HG03159 (cell line): ENCODE results near the gene MYO7A.
"Not testable (repeated sequence)": the region's sequence is repeated elsewhere in the genome, so short reads cannot be mapped to it uniquely, and the experiment has no call there.

Source experiments
- ATAC-seq: cut with Tn5 transposase; IDR thresholded peaks from one replicate; pipeline ENCODE4 v1.9.1; 2021; ENCODE audit warnings: mild to moderate bottlenecking, moderate library complexity; ENCODE audit not compliant: unreplicated experiment

Gene MYO7A

DNA sequence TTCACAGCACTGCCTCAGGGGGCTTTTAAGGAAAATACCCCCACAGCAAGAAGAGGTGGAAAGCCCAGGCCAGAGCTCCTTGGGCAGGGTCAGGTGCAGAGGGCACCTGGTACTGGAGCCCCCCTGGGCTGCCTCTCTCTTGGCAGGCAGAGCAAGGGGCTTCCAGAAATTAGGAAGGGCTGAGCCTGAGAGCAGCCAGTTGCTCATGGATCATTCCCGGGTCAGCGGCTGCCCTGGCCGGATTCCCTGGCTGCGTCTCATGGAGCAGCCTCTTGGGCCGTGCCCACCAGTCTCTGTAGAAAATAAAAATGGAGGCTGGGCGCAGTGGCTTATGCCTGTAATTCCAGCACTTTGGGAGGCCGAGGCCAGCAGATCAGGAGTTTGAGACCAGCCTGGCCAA is 35.7 kb upstream of the MYO7A start:
- no peak for ATAC-seq

DNA sequence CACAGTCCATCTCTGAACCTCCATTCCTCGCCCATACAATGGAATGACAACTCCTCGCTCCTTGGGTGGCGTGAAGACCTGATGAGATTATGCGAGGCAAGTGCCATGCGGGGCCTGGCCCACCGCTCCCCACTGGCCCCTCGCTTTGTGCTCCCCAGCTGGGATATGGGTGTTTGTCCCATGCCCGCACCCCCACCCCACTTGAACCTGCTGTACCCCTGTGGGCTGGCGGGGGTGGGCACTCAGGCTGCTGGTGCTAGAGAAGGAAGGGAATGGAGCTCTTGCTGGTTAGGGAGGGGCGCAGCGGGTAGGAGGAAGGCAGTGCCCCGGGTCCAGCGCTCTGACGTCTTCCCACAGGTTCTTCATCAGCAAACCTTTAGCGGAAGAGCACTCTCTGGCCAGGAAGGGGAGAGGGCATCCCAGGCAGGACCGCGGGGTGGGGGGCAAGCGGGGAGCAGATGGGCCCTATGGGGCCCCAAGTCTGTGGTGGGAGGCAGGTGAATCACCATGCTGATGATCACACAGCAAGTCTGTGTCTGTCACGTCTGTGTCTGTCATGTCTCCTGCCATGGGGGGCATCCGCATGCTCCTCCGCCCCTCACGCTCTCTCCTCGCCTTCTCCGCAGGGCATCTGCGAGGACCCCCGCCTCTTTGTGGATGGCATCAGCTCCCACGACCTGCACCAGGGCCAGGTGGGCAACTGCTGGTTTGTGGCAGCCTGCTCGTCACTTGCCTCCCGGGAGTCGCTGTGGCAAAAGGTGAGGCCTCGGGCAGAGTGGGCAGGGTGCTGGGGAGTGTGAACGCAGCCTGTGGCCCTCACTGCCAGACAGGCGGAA is 34.8 kb upstream of the MYO7A start:
- ATAC-seq = no peak

DNA sequence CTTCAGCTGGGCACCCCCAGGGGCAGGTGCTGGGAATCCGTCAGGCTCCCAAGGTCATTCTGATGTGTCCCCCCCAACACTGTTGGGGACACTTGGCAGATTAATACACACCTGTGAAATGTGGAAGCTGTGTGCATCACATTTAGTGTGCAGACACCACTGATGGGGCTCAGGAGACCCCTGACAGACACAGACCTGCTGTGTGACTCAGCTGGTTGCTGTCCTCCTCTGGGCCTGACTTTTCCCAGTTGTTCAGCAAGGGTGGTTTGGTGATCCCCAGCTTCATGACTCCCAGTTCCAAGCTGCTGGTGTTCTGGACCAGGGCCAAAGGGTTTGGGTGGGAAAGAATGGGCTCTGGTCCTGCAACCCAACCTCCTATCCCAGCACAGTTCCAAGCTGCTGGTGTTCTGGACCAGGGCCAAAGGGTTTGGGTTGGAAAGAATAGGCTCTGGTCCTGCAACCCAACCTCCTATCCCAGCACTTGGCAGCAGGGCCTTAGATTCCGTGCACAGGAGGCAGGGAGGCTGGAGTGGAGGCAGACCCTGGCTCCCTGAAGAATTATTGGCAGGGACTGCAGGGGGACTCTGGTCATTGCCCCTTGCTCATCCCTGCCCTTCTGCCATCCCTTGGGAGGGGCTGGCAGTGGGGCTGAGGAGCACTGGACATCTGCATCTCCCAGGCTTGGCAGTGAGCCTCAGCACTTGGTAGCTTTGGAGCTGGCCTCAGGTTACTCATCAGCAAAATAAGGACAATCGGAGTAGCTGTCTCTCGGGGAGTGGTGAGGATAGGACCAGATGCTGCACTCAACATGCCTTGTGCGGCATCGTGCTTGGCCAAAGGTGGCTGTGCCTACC is 33.8 kb upstream of the MYO7A start:
- no peak for ATAC-seq

DNA sequence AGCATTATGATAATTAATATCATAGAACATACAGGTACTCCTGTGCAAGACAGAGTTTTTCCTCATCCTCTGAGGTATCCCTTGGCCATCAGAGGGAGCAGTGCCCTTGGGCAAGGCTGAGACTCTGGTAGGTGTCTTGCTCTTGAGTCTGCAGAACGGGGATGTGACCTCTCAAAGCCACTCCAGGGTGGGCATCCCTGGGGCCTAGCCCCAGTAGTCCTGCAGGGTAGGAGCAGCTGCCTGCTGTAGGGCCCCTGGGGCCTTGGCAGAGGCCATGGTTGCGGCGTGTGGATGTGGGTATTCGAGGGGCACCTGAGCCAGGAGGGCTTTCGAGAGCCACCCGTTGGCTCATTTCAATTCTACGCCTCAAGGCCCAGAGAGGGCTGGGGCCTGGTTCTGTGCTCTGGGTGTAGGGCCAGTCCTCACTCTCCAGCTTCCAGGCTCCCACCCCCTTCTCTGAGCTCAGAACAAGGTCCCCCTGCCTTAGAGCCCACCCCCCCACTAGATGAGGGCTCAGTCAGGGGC is 33.1 kb upstream of the MYO7A start:
- no peak for ATAC-seq

DNA sequence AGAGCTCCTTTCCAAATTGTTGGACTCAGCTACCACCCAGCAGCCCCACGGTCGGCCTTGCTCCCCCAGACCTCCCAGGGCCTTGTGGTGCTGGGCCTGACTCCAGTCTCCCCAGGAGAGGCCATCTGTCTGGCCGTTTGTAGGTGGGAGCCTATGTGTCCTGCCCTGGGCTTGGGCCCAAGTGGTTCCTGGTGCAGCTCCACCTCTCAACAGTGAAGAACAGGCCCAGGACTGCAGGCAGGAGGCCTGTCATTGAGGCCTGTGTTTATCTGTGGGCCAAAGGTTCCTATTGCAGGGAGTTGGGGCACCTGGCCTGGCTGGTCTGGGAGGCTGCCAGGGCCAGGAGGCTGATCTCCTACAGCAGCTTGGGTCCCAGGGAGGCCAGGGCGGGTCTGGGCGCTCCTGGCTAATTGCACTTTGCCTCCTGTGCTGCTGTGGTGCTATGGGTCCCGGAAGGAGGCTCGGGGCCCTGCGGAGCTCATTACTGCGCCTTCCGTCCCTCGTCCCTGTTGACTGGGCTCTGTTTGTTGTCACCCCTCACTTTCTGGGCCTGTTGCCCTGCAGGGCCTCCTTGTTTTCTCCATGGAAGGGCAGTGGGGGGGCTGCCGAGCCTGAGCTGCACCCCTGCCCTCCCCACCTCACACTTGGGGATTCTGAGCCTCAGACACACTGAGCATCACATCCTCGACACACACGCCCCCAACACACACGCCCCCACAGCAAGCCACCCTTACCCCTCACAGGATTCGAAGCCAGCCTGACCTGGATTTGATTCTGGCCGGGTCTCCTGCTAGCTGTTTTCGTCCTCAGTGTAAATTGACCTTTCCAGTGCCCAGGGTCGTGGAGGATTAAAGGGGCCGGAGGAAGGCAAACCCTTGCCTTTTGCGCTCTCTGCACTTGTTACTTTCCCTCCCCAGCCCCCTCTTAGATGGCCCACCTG is 32.2 kb upstream of the MYO7A start:
- no peak for ATAC-seq

DNA sequence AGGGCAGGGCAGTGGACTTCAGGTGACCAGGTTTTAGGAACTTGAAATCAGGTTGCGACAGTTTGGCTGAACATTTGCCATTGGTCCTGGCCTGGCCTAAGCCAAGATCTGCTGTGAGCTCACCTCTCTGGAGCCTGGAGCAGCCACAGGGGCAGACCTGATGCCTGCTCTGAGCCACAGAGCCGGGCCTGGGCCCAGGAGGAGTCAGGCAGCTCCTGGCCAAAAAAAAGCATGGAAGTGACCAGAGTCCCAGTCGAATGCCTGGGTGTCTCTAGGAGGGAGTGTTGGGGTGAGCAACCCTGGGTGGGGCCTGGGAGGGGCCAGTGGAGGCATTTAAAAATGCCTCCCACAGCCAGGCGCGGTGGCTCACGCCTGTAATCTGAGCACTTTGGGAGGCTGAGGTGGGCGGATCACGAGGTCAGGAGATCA is 31.4 kb upstream of the MYO7A start:
- no peak for ATAC-seq

DNA sequence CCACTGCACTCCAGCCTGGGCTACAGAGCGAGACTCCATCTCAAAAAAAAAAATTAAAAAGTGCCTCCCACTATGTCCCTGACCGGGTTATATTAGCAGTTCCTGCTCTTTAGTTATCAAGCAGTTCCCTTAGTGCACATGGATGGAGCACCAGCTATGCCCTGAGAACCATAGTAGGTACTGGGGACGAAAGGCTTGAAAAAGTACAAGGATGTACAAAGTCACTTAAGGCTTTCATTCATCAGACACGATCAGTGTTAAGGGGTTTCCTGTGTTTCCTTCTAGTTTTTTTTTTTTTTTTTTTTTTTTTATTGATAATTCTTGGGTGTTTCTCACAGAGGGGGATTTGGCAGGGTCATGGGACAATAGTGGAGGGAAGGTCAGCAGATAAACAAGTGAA is 30.9 kb upstream of the MYO7A start:
- not testable (repeated sequence) for ATAC-seq

DNA sequence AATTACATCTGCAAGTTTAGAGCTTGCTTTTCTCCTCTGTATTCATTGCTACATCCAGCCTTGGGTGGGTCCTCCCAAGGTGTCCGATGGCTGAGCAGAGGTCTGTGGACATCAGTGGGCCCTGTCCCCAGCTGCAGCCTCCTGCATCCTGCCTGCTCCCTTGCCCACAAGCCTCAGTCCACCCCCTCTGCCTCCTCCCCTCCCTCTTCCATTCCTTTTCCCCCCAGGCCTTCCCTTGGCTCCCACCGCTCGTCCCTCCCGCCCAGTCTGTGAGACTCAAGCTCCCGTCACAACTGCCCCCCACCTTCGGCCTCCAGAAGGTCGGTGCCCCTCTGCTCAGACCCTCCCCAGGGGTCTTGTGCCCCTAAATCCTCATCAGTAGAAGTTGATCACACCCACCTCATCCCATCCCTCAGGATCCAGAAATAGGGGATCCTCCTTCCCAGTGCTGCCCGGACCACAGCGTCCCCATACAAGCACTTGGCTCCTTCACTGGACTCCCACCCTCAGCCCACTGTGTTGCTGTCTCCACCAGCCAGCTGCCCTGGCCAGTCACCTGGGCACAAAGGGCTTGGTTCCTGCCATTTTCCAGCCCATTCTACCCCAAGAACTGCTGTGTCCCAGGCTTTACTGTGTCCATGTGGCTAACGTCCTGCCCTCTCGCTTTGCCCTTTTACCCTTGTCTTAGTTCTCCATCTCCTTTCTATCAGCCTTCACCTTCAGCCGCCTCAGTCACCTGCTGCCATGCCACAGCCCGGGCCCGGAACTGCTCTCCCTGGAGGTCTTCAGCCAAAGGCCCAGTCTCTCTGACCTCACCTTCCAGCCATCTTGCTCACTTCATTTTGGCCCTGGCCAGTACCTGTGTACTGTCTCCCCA is 27.6 kb upstream of the MYO7A start:
- ATAC-seq = no peak

DNA sequence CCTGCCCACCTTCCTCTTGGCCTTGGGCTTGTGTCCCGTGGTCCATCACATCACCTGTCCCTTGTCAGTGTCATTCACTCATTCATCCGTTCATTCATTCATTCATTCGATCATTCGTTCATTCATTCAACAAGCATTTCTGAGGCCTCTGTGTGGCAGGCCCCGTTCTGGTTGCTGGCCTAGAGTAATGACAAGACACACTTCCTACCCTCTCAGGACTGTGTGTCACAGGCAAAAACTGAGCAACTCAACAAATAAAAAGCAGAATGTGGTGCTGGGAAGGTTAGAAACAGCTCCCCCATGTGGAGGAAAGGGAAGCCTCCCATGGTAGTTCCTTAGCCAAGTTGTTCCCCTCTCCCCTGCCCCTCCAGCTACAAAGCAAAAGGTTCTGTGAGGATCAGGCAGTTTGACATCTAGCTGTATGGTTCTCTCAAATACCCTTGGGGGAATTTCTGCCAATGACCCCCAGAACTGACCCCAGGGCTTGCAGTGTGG is 27.0 kb upstream of the MYO7A start:
- ATAC-seq = no peak

DNA sequence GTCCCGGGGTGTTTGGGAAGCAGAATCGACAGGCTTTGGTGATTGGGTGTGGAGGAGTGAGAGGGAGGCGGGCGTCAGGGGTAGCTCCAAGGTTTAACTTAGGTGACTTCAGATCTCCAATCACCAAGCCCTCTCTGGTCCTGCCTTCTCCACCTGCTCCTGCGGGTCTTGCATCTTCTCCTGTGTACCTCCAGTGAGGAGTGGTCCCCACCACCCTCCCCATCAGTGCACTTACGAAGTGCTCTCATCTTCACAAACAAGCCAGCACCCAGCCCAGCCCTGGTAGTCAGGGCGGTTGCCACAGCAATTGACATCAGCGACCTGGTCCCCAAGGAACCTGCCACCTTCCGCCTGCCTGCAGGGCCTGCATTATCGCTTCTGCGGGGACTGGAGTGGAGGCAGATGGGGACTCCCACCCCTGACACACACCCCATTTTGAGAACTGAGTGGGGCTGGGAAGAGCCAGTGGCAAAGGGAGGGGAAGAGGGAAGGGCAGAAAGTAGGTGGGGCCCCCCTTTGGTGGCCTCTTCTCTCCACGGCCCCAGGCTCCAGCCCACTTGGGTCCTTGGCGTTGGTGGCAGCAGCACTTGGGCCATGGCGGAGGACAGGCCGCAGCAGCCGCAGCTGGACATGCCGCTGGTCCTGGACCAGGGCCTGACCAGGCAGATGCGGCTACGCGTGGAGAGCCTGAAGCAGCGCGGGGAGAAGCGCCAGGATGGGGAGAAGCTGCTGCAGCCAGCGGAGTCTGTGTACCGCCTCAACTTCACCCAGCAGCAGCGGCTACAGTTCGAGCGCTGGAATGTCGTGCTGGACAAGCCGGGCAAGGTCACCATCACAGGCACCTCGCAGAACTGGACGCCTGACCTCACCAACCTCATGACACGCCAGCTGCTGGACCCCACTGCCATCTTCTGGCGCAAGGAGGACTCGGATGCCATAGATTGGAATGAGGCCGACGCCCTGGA is 25.5 kb upstream of the MYO7A start, which contains the start of gene OMP:
TSS of gene OMP (plus strand) at position 595 of the 965 bp plus-strand sequence. CDS start at position 595, 0 bp downstream.
- ATAC-seq = no peak

DNA sequence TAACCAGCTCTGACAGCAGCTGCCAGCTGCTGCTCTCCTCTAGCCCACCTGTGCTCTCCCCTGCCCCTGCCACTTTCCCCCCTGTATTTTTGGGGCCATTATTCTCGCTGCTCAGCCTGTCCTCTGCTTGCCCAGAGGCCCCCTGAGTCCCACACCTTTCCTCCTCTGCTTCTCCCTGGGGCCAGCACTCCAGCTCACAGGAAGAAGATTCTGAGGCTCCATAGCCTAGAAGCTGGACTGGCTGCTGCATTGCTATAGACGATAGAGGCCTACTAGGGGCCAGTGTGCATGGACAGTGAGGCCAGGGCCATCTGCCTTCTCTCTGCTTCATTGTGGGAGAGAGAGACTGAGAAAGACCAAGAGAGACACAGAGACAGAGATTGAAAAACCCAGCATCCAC is 24.7 kb upstream of the MYO7A start:
- ATAC-seq = no peak

DNA sequence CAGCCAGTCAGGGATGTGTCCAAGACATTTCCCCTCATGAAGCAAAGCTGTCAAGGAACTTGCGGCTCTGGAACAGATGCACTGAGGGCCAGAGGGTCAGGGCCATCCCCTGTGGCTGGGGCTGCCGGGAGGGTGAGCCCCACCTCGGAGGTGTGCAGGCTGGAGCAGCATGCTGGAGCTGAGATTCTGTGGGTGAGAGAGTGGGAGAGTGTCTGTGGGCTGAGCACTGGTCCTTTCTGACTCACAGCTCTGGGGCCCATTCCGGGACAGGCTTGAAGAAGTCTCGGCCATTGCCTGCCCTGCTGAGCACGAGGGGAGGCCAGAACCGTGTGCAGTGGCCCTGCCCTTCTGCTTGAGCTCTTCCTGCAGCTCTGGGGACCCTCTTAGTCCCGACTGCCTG is 23.3 kb upstream of the MYO7A start:
- ATAC-seq = no peak

DNA sequence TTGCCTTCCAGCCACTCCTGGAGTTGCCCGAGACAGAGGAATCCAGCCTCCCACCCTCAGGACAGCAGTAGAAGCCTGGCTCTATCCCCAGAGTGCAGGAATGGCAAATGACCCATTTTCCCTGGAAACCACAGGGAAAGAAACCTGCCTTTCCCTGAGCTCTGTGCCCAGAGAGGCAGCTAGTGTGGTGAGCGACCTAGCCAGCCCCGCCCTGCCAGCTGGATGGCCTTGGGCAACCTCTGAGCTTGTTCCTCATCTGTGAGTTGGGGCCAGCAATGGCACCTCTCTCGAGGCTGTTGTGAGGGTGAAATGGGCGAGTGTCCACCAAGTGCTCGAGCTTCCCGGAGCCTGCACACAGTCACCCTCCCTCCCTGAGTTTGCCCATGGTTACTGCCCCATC is 21.7 kb upstream of the MYO7A start:
- no peak for ATAC-seq

DNA sequence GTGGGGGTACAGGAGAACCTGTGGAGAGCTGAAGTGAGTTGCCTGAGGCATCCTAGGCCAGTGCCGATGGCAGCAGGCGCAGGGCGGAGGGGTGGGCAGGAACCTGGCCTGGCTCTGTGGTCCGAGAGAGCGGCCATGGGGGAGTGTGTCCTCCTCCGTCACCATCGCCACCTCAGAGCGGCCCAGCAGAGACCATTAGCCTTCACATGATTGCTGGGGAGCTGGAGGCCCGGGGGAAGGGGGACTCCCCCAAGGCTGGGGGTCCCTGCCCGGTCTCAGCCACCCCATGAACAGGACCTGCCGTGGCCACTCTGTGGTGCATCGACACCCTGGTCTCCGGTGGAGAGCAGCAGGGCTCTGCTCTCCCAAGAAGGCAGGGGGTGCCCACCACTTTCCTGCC is 21.3 kb upstream of the MYO7A start:
- no peak for ATAC-seq

DNA sequence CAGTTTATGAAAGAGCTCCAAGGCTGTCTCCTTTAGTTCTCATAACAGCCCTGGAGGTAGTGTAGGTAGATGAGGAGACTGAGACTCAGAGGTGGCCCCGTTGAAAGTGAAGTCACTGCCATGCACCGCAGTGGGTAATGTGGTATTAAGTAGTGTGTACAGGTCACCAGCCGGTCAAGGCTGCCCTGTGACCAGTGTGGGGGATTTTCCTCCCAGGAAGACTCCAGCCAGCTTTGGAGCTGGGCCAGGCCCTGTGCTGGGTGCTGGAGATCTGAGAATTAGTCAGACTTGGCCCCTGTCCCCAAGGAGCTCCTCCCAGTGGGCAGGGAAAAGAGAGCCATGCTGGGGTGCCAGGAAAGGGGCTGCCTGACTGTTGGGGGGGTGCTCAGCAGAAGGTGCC is 20.1 kb upstream of the MYO7A start:
- no peak for ATAC-seq

DNA sequence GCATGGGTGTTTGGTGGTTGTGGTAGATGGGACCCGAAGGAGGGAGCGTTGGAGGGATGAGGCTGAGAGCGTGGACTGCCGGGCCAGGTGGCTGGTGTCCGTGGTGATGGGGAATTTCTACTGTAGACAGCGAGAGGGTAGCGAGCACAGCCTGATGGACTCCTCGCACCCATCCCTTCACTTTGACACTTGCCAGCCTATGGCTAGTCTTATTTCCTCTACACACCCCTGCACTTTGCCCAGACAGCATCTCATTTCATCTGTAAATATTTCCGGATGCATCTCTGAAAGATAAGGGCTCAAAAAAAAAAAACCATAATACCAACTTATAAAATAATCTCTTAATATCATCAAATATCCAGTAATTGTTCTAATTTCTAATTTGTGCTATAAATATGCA is 19.6 kb upstream of the MYO7A start:
- no peak for ATAC-seq

DNA sequence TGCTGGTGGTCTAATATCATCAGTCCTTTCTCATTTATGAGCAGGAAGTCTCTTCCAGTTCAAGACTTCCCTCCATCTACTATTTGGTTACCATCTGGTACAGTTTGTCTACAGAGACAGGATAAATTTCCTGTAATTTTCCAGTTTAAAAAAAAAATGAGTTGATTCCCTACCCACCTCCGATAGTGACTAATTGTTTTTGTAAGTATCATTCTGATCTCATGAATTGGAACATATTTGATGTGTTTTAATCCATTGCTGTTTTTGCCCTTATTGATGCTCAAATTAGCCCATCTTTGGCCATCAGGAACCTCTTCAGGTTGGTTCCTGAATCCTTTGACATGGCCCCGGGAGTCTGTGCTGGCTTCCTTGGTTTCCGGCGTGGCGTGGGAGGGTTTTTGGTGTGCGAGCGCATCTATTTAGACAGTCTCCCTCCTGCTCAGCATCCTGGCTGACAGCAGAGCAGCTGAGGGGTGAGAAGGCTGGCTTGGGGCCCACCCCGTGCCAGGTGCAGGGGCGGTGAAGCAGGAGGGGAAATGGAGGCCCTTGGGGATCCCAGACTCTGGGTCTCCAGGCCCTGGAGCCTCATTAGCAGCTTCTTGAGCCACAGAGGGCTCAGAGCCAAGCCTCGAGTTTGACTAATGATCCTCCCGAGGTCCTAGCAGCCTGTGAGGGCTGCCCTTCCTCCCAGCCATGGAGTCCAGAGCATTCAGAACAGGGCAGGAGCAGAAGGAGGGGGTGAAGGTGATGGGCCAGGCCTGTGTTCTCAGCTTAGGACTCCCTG is 18.6 kb upstream of the MYO7A start:
- no peak for ATAC-seq

DNA sequence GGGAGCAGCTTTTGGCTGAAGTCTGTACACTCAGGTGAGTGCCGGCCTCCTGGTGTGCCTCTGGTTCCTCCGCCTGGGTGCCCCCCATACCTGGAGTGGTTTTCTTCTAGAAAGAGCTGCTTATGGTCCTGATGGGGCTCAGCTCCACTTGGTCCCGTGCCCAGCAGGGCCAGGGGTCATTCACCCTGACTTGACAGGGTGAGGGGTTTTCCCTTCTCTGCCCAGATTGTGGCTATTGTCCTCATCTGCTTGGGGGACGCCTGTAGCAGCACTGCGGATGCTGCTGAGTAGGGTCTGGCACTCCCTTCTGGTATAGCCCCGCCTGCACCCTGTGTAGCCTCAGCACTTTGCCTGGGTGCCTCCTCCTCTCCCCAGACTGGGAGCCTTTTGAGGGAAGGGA is 17.2 kb upstream of the MYO7A start:
- no peak for ATAC-seq
